Measurements from ENCODE around the gene ITPR1. TPM values are rescaled to one million over a fixed set of nuclear protein-coding genes. Genes with fewer than 3 reads are reported as not detected.

ITPR1 gene
- total and polyA plus RNA-seq, 4 donors: 30.7 to 294 (median 149) TPM

DNA sequence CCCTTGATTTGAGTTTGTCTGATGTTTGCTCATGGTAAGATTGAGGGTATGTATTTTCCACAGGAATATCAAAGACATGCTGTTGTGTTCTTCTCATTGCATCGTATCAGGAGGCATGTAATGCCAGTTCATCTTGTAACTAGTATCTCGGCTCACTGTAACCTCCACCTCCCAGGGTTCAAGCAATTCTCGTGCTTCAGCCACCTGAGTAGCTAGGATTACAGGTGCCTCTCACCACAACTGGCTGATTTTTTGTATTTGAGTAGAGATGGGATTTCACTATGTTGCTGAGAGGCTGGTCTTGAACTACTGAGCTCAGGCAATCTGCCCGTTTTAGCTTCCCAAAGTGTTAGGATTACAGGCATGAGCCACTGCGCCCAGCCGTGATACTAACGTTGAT, 323.2 kb downstream of the ITPR1 start:
- Histone ChIP-seq H3K9me3 (ENCODE audit: control insufficient read depth, low read length) (no peaks in the 10 kb centered on the region), H3K27ac (ENCODE audit: low read depth in 1 of 2, low read length in 2 of 2) (no peak overlapping the region), H3K4me3 (ENCODE audit: low read length in 2 of 2) (no peak overlapping the region), H3K27me3 (ENCODE audit: control insufficient read depth in 1 of 2, insufficient read depth in 2 of 2, low read length in 1 of 2) (no peaks in the 10 kb centered on the region), H3K4me1 (ENCODE audit: control insufficient read depth in 1 of 2, insufficient read depth in 2 of 2, low read length in 2 of 2) (no peaks in the 10 kb centered on the region), H3K36me3 (ENCODE audit: control insufficient read depth in 1 of 2, insufficient read depth in 2 of 2, low read length in 1 of 2) (peaks cover 10 to 15% of the 10 kb centered on the region in 2 donors)
- no peak for ATAC-seq (ENCODE audit: low FRiP score)
- intact Hi-C loops (cut with DNase I): no loop called here
- no peak for DNase-seq
- WGBS, 2 donors: 97 to 98% methylated on average over 7 of the region's 7 CpGs

DNA sequence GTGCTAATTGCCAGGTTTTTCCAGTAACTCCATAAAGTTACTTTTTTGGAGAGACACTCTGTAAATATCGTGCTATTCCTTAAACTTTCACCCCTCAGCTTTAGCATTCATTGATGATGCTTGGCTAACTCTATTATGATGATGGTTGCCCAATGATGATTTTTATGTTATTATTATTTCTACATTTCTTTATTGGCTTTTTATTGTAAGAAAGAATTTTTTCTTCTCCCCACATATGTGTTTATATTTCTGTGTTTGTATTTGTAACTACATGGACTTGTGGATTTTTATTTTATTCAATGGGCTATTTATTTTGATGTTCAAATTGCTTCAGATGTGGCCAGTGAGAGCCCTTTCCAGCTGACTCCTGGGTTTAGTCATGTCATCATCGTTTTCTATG, 323.6 kb downstream of the ITPR1 start:
- H3K4me3 ChIP-seq (ENCODE audit: low read length in 2 of 2): no peak overlapping the region
- H3K9me3 ChIP-seq (ENCODE audit: control insufficient read depth, low read length): no peaks in the 10 kb centered on the region
- WGBS, 2 donors: 73 to 81% methylated on average over 2 of the region's 2 CpGs
- no peaks in the 10 kb centered on the region for H3K4me1 ChIP-seq (ENCODE audit: control insufficient read depth in 1 of 2, insufficient read depth in 2 of 2, low read length in 2 of 2)
- intact Hi-C loops (cut with DNase I): no loop called here
- H3K27ac ChIP-seq (ENCODE audit: low read depth in 1 of 2, low read length in 2 of 2): no peak overlapping the region
- no peak for DNase-seq
- peaks cover 10 to 15% of the 10 kb centered on the region in 2 donors for H3K36me3 ChIP-seq (ENCODE audit: control insufficient read depth in 1 of 2, insufficient read depth in 2 of 2, low read length in 1 of 2)
- no peak for ATAC-seq (ENCODE audit: low FRiP score)
- no peaks in the 10 kb centered on the region for H3K27me3 ChIP-seq (ENCODE audit: control insufficient read depth in 1 of 2, insufficient read depth in 2 of 2, low read length in 1 of 2)

DNA sequence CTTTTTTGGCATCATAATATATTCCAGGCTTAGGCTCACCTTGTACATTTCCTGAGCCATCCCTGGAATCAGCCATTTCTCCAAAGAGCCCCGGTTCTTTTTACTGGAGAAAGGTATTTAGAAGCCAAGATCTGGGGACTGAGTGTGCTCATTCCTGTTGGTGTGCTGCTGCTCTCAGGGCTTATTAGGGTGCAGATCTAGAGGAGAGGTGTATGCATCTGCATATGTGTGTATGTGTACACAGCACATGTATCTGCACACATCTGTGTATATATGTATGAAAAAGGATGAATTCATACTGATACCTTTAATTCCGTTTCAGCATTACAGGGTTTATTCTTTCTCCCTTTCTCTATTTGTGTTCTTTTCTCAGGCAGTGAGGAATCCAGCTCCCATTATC, 324.0 kb downstream of the ITPR1 start:
- no peaks in the 10 kb centered on the region for H3K9me3 ChIP-seq (ENCODE audit: control insufficient read depth, low read length)
- H3K27ac ChIP-seq (ENCODE audit: low read depth in 1 of 2, low read length in 2 of 2): no peak overlapping the region
- no peak overlapping the region for H3K4me3 ChIP-seq (ENCODE audit: low read length in 2 of 2)
- no peaks in the 10 kb centered on the region for H3K27me3 ChIP-seq (ENCODE audit: control insufficient read depth in 1 of 2, insufficient read depth in 2 of 2, low read length in 1 of 2)
- peaks cover 10 to 15% of the 10 kb centered on the region in 2 donors for H3K36me3 ChIP-seq (ENCODE audit: control insufficient read depth in 1 of 2, insufficient read depth in 2 of 2, low read length in 1 of 2)
- ATAC-seq (ENCODE audit: low FRiP score): no peak
- 73 to 76% methylated on average over 2 of the region's 2 CpGs for WGBS, 2 donors
- H3K4me1 ChIP-seq (ENCODE audit: control insufficient read depth in 1 of 2, insufficient read depth in 2 of 2, low read length in 2 of 2): no peaks in the 10 kb centered on the region
- intact Hi-C loops (cut with DNase I): no loop called here
- no peak for DNase-seq

GRCh38 chr3:4818164-4818563, 325.0 kb downstream of the ITPR1 start:
- WGBS, 2 donors: 96% methylated on average over 13 of the region's 13 CpGs
- no peak for DNase-seq
- H3K9me3 ChIP-seq (ENCODE audit: control insufficient read depth, low read length): no peaks in the 10 kb centered on the region
- ATAC-seq (ENCODE audit: low FRiP score): no peak
- no peaks in the 10 kb centered on the region for H3K27me3 ChIP-seq (ENCODE audit: control insufficient read depth in 1 of 2, insufficient read depth in 2 of 2, low read length in 1 of 2)
- H3K4me3 ChIP-seq (ENCODE audit: low read length in 2 of 2): no peak overlapping the region
- no peaks in the 10 kb centered on the region for H3K4me1 ChIP-seq (ENCODE audit: control insufficient read depth in 1 of 2, insufficient read depth in 2 of 2, low read length in 2 of 2)
- peaks cover 10 to 15% of the 10 kb centered on the region in 2 donors for H3K36me3 ChIP-seq (ENCODE audit: control insufficient read depth in 1 of 2, insufficient read depth in 2 of 2, low read length in 1 of 2)
- intact Hi-C loops (cut with DNase I): no loop called here
- H3K27ac ChIP-seq (ENCODE audit: low read depth in 1 of 2, low read length in 2 of 2): no peak overlapping the region

DNA sequence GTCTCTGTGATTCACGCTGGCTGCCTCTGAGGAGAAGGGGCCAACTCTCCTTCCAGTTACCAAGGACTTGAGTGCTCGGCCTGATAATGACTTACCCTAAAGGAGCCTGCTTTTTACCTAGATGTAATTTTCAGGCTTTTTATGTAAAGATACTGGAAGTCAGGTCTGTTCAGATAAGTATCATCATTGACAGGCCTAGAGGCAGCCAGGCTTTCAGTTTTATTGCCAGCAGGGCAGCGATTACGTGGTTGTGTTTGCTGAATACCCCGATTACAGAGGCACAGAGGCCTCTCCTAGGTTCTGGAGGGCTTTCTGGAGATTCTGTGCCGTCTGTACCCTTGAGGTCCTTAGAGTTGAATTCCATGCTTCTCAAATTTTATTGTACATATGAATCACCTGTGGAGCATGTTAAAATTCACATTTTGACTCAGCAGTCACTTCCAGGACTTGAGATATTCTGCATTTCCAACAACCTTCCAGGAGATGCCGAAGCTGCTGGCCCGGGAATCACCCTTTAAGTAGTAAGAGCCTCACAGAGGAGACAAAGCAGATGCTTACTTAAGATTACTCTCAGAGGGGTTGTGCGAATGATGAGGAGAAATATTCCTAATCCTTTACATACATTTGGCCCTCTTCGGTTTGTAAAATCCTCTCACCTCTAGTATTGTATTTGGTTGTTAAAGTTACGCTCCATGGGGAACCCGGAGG, 326.0 kb downstream of the ITPR1 start:
- Histone ChIP-seq H3K36me3 (ENCODE audit: control insufficient read depth in 1 of 2, insufficient read depth in 2 of 2, low read length in 1 of 2) (peaks cover 7 to 12% of the 10 kb centered on the region in 2 donors), H3K27ac (ENCODE audit: low read depth in 1 of 2, low read length in 2 of 2) (no peak overlapping the region), H3K4me1 (ENCODE audit: control insufficient read depth in 1 of 2, insufficient read depth in 2 of 2, low read length in 2 of 2) (no peaks in the 10 kb centered on the region), H3K4me3 (ENCODE audit: low read length in 2 of 2) (no peak overlapping the region), H3K9me3 (ENCODE audit: control insufficient read depth, low read length) (no peaks in the 10 kb centered on the region), H3K27me3 (ENCODE audit: control insufficient read depth in 1 of 2, insufficient read depth in 2 of 2, low read length in 1 of 2) (no peaks in the 10 kb centered on the region)
- DNase-seq (no peak), ATAC-seq (ENCODE audit: low FRiP score) (no peak)
- WGBS, 2 donors: 93 to 94% methylated on average over 12 of the region's 12 CpGs
- intact Hi-C loops (cut with DNase I): no loop called here

GRCh38 chr3:4819746-4820145, 326.6 kb downstream of the ITPR1 start:
- whole genome bisulfite sequencing, 2 donors: 49 to 66% methylated on average over 3 of the region's 3 CpGs
- H3K36me3 ChIP-seq (ENCODE audit: control insufficient read depth in 1 of 2, insufficient read depth in 2 of 2, low read length in 1 of 2): peaks cover 6 to 12% of the 10 kb centered on the region in 2 donors
- no peak for ATAC-seq (ENCODE audit: low FRiP score)

DNA sequence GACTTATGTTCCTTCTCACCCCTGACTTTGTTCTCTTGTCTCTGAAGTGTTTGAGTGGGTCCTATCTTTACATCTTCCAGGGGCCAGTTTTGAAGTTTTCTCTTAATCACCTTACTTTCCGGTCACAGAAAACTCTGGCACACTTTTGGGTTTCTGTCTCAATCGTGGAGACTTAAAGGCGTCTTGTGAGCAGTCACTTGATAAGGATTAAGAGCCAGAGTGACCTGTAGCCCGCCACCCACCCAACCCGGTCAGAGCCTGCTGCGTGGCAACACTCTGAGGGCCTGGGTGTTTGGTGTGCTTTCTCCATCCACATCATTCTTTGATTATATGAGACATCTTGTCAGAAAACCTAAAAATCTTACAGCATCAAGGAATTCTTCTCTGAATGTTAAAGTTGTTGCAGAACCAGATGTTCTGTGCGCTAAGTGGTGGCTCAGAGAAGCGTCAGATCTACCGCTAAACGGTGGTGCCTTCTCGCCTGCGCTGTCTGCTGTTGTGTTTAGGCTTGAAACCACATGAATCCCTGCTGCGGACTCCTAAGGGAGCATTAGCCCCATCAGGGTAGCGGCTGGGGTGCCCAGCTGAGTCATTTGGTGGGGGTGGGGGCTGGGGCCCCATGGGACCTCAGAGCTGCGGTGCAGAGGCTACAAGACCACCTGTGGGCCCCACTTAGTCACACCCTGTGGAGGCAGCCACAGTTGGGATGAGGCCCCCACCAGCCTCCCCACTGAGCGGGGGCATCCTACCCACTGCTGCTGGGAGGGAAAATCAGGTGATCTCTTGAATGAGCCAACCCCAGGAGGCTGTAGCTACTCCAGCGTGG, 327.4 kb downstream of the ITPR1 start:
- intact Hi-C loops (cut with DNase I): no loop called here
- 94 to 95% methylated on average over 17 of the region's 17 CpGs for WGBS, 2 donors
- H3K27me3 ChIP-seq (ENCODE audit: control insufficient read depth in 1 of 2, insufficient read depth in 2 of 2, low read length in 1 of 2): no peaks in the 10 kb centered on the region
- DNase-seq (no peak), ATAC-seq (ENCODE audit: low FRiP score) (no peak)
- H3K36me3 ChIP-seq (ENCODE audit: control insufficient read depth in 1 of 2, insufficient read depth in 2 of 2, low read length in 1 of 2): peaks cover 6 to 8% of the 10 kb centered on the region in 2 donors
- H3K4me3 ChIP-seq (ENCODE audit: low read length in 2 of 2): no peak overlapping the region
- H3K27ac ChIP-seq (ENCODE audit: low read depth in 1 of 2, low read length in 2 of 2): peak overlapping the region in 1 of 2 donors; percentile 5
- peaks cover 0 to 6% of the 10 kb centered on the region in 2 donors for H3K4me1 ChIP-seq (ENCODE audit: control insufficient read depth in 1 of 2, insufficient read depth in 2 of 2, low read length in 2 of 2)
- no peaks in the 10 kb centered on the region for H3K9me3 ChIP-seq (ENCODE audit: control insufficient read depth, low read length)

More at GRCh38 chr3:4819746-4820145, 326.6 kb downstream of the ITPR1 start:
- Histone ChIP-seq H3K9me3 (ENCODE audit: control insufficient read depth, low read length) (no peaks in the 10 kb centered on the region), H3K4me3 (ENCODE audit: low read length in 2 of 2) (no peak overlapping the region), H3K4me1 (ENCODE audit: control insufficient read depth in 1 of 2, insufficient read depth in 2 of 2, low read length in 2 of 2) (peaks cover 0 to 1% of the 10 kb centered on the region in 2 donors), H3K27ac (ENCODE audit: low read depth in 1 of 2, low read length in 2 of 2) (no peak overlapping the region), H3K27me3 (ENCODE audit: control insufficient read depth in 1 of 2, insufficient read depth in 2 of 2, low read length in 1 of 2) (no peaks in the 10 kb centered on the region)
- no peak for DNase-seq
- intact Hi-C loops (cut with DNase I): no loop called here

- Histone ChIP-seq H3K36me3 (ENCODE audit: control insufficient read depth in 1 of 2, insufficient read depth in 2 of 2, low read length in 1 of 2) (peaks cover 4 to 8% of the 10 kb centered on the region in 2 donors), H3K9me3 (ENCODE audit: control insufficient read depth, low read length) (no peaks in the 10 kb centered on the region), H3K27ac (ENCODE audit: low read depth in 1 of 2, low read length in 2 of 2) (no peak overlapping the region), H3K4me3 (ENCODE audit: low read length in 2 of 2) (no peak overlapping the region), H3K4me1 (ENCODE audit: control insufficient read depth in 1 of 2, insufficient read depth in 2 of 2, low read length in 2 of 2) (peaks cover 2 to 6% of the 10 kb centered on the region in 2 donors), H3K27me3 (ENCODE audit: control insufficient read depth in 1 of 2, insufficient read depth in 2 of 2, low read length in 1 of 2) (no peaks in the 10 kb centered on the region)
- intact Hi-C loops (cut with DNase I): no loop called here
- no peak for DNase-seq
- ATAC-seq (ENCODE audit: low FRiP score): no peak
- 79 to 82% methylated on average over 2 of the region's 2 CpGs for WGBS, 2 donors
These were observed 328.2 kb downstream of the ITPR1 start for GRCh38 chr3:4821338-4821737.
